OCI-M2 (cell line): Measurements from ENCODE around the gene DSG3.

Experiments
- DNase-seq: peaks from one replicate; lab custom pipeline; 2025; ENCODE audit not compliant: unreplicated experiment; lab: John Stamatoyannopoulos, UW

DSG3 gene, protein sequence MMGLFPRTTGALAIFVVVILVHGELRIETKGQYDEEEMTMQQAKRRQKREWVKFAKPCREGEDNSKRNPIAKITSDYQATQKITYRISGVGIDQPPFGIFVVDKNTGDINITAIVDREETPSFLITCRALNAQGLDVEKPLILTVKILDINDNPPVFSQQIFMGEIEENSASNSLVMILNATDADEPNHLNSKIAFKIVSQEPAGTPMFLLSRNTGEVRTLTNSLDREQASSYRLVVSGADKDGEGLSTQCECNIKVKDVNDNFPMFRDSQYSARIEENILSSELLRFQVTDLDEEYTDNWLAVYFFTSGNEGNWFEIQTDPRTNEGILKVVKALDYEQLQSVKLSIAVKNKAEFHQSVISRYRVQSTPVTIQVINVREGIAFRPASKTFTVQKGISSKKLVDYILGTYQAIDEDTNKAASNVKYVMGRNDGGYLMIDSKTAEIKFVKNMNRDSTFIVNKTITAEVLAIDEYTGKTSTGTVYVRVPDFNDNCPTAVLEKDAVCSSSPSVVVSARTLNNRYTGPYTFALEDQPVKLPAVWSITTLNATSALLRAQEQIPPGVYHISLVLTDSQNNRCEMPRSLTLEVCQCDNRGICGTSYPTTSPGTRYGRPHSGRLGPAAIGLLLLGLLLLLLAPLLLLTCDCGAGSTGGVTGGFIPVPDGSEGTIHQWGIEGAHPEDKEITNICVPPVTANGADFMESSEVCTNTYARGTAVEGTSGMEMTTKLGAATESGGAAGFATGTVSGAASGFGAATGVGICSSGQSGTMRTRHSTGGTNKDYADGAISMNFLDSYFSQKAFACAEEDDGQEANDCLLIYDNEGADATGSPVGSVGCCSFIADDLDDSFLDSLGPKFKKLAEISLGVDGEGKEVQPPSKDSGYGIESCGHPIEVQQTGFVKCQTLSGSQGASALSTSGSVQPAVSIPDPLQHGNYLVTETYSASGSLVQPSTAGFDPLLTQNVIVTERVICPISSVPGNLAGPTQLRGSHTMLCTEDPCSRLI

DNA sequence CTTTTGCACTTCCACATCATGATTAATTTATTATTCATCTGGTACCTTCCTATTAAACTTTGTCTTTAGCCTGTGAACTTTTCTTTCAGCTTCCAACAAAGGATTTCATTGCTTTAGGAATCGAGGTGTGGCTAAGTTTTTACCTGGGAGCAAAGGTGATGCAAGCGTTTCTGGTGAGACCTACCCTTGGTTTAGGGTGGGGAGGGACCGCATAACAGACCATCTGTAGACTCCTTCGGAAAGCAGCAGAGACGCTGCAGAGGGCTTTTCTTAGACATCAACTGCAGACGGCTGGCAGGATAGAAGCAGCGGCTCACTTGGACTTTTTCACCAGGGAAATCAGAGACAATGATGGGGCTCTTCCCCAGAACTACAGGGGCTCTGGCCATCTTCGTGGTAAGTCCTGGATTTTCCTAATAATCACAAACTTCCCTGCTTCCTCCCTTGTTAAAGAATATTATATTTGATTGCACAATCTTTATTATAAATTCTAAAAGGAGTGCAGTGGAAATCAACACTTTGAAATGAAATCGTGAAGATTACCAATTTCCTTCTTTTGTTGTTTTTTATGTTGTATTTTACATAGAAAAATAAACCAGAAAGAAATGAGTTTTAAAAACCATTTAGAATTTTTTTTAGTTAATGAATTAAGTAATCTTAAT lies at the start of gene DSG3:
Gene DSG3, plus strand, starts transcription at position 212 of the 662 bp plus-strand sequence. Its CDS starts 137 bp downstream, at position 349.
- DNase-seq = no peak

DNA sequence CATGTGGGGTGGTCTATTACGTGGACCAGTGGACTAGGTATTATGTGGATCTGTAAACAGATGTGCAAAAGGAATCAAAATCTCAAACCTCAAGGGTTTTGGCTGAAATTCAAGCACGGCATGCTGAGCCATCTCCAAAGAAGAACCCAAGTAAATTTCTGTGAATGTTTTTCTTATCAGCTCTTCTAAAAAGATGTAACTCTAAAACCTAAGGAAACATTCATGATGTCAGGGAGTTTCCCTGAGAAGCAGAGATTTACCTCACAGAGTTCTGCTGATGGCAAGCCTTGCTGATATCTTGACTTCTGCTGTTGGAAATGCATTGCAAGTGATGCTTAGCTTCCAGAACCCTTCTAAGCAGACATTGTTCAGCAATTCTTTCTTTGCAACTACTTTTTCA lies 49.4 kb upstream of the DSG3 start:
- DNase-seq = no peak

DNA sequence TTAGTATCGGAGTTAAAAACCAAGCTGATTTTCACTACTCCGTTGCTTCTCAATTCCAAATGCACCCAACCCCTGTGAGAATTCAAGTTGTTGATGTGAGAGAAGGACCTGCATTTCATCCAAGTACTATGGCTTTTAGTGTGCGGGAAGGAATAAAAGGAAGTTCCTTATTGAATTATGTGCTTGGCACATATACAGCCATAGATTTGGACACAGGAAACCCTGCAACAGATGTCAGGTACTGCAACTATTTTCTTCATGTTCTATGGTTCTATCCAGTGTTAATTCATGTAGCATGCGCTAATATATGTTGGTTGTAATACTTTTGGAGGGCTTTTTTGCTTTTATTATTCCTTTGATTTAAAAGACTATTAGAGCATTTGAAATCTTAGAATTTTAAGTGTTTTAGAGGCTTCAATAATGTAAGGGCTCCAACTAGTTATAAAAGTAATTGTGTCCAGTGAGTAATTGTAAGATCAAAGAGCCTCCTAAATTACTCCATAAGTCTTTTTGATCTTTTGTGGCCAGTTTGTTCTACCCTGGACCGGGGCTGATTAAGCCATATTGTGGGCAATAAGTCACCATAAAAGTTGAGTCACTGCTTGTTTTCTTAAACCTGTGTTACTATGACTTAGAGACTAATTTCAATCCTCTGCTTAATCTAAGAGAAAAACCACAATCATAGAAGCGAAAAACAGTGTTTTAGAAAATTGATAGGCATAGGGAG lies 48.1 kb upstream of the DSG3 start:
- DNase-seq = no peak

DNA sequence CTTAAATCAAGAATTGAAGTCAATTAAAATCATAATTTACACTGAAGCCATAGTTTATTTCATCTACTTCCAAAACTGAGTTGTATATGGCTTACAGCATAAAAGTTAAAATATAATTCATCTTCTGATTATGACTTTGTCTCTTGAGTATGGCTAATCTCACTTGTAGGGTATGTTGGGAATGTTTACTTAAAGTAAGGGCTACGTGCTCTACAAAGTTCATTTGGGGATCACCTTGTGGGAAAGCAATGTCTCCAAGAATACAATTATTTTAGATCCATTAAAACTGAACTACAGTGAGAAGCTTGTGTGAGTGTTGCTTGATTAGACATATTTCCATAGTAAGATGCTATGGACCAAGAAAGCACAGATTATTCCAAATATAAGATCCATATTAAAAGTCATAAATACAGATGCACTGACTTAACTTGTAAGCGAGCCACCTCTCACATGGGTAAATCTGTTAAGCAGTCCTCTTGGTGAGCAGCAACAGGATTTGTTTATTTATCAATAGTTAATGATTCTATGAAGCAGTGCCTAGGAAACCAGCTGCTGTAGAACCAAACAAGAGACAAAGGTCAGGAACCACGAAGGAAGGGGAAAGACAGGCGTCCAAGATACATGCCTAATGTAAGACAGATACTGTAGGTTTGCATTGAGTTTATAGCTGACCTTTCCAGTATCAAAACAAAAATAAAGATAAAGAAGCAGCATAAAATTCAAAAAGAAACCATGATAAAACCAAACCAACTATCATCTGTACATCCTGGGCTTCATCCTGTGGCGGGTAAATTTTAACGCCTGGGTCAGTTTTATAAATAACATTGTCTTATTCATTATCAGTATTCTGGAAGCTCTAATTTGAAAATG lies 46.1 kb upstream of the DSG3 start:
- no peak for DNase-seq

DNA sequence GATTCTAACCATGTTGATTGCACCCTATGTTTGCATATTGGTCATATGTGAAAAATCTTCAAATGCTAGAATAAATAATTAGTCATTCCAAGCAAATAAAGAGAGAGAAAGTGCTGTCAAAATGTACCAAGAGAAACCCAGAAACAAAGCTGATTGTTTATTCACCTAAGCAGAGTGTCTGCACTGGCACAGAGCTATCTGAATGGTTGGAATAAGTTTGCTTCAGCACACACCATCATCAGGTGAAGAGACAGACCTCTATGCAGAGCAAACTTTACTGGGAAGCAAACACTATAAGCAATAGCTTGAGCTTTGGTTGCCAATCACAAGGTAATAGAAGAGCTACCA lies 45.5 kb upstream of the DSG3 start:
- DNase-seq = no peak

DNA sequence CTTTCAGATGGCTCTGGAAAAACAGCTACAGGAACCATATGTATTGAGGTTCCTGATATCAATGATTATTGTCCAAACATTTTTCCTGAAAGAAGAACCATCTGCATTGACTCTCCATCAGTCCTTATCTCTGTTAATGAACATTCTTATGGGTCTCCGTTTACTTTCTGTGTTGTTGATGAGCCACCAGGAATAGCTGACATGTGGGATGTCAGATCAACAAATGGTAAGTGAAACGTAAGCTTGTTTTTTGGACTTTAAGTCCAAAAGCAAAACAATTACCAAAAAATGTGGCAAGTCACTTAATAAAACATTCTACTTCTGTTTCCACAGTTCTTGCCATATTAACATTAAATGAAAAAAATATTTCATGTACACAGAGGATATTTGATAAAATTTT lies 44.1 kb upstream of the DSG3 start:
- no peak for DNase-seq

DNA sequence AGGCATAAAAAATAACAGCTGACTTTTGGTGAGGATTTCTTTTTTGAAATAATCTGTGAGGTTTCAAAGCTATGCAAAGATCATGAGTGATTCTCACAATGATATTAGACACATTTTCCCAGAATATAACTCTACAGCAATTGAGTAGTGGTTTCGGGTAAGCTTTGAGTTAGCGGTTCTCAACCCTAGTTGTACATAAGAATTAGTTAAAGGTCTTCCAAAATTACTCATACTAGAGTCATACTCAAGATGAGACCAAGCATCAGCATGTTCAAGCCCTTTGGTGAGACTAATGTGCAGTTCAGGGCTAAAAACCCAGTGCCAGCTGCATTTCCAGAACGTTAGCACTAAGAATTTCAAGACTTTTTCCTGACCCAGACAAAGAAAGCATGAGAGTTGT lies 39.9 kb upstream of the DSG3 start:
- DNase-seq = no peak

DNA sequence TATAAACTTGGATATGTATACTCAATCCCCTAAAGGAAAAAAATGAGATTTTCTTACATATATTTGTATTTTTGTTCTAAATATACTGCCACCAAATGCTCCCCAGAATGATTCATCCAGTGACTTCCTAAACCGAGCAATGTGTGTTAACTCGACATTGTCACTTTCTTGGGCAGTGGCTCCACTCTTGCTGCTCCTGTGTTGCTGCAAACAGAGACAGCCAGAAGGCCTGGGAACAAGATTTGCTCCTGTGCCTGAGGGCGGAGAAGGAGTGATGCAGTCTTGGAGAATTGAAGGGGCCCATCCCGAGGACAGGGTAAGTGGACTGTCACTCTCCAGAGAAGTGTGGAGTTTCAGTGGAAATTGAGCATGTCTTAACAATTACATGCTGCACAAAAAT lies 38.3 kb upstream of the DSG3 start:
- DNase-seq = no peak

DNA sequence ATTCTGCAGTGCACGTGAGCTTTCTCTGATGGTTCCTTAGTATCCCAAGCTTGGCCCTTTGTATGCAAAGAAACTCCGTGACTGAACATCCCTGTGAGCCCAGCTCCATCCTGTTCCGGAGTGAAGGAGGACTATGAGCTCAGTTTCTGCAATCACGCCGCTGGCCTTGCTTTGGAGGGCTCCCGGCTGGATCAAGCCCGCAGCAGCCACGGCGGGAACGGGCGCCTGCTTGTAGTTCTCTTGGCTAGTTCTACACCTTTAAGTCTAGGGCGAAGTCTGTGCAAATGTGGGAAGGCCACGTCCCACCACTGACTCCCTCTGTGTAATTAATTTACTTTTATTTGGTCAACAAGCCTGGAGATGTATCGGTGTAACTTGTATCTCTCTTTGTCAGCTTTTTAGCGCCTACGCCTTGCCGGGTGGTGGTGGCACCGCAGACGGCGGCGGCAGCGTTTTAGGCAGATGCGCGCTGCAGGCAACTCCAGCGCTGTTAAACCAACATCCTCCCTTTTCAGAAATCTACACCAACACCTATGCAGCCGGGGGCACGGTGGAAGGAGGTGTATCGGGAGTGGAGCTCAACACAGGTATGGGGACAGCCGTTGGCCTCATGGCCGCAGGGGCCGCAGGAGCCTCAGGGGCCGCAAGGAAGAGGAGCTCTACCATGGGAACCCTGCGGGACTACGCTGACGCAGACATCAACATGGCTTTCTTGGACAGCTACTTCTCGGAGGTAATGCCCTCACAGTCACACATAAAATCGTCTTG lies 36.6 kb upstream of the DSG3 start:
- no peak for DNase-seq

DNA sequence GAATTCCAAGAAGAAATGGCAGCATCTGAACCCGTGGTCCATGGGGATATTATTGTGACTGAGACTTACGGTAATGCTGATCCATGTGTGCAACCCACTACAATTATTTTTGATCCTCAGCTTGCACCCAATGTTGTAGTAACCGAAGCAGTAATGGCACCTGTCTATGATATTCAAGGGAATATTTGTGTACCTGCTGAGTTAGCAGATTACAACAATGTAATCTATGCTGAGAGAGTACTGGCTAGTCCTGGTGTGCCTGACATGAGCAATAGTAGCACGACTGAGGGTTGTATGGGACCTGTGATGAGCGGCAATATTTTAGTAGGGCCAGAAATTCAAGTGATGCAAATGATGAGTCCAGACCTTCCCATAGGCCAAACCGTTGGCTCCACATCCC lies 34.4 kb upstream of the DSG3 start:
- no peak for DNase-seq

DNA sequence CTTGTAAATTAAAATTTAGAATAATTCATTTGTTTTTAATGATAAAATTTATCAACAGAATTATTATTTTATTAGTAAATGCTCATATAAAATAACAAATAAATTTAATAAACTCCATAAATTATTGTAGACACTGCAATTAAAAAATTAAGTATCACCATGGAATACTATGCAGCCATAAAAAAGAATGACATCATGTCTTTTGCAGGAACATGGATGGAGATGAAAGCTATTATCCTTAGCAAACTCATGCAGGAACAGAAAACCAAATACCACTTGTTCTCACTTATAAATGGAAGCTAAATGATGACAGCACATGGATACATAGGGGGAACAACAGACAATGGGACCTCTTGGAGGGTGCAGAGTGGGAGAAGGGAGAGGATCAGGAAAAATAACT lies 29.7 kb upstream of the DSG3 start:
- DNase-seq = no peak

DNA sequence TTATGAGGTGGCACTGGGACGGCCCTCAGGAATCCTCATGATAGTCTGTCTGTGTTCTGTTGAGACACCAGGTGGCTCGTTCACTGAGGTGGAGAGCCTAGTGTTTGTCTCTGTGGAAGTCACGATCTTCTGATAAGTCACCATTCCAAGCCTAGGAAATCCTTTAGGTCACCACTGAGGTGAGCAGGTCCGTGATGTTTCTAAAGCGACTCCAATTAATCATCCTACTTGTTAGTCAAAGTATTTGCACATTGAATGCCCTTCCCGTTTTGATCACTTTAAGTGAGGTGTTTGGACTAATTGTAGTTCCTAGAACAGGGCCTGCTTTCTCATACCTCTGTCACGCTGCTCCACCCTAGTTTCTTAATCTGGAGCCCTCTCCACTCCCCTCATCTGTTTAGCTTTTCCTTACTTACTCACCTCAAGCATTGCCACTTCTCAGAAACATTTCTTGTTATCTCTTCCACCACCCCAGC lies 28.0 kb upstream of the DSG3 start:
- DNase-seq = no peak

DNA sequence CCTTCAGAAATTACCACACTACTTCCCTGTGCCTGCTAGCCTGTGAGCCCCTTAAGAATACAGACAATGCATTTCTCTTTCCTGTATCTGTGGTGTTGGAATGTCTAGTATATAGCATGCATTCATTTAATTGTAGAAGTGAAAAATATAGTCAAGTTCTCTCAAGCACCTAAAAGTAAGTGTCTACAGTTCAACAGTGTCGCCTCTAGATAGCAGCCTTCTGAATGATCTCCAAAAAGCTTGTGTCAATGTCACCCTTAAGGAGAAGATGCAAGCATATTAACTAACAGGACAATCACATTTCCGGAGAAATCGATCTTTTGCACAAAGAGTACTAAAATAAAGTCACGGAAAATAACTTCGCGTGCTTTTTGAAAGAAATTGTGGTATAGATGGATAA lies 27.5 kb upstream of the DSG3 start:
- DNase-seq = no peak

DNA sequence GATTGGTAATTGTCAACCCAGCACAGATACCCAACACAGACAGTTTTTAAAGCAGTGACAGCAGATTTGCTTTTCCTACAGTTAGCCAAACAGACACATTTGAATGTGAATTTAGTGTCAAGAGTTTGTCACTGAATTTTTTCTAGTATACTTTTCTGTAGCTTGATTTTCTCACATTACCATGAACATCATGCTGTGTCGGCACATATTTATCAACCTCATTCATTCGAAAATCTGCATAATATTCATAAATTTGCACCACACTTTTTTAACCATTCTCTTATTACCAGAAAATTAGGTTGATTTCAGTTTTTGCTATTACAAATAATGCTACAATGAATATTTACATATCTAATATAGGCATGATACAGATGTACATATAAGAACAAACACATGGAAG lies 27.0 kb upstream of the DSG3 start:
- no peak for DNase-seq

DNA sequence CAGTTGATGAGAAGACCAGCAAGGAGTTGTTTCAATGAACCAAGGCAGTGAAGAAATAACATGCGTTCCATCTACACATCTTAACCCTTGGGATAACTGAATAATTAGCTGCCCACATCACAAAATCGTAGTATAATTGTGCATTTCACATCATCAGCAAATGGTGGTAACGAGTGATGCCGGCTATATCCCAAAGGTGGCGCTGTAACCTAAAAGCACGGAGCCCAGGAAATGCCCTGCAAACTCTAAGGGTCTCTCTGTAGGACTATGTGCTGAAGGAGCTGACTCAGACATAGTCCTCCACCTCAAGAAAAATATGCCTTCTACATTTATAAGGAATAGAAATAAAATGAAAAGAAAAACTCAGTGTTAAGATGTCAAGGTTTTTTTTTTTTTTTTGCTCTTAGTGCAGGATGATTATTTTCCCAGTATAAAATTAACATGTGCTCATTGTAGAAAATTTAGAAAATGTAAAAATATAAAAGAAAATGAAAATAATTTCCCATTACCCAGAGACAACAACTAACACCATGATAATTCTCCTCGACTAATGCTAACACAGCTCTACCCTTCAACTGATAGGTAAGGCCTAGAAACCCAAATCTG lies 23.1 kb upstream of the DSG3 start:
- DNase-seq = no peak

DNA sequence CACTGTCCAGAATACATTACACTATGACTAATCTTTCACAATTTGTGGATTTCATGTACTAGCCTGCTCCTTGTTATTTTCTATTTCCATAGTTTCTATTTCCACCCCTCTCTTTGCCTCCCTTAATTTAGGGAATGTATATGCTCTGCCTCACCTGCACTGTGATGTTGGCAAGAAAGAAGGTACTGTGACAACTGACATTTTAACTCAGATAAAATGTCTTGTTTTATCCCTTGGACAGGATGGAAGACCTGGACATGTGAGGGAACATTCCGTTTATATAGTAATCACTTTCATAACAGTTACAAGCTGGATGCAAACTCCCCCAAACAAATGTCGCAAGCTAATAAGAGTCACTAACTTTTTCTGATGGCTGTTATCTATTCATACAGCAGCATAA lies 21.5 kb upstream of the DSG3 start:
- no peak for DNase-seq

DNA sequence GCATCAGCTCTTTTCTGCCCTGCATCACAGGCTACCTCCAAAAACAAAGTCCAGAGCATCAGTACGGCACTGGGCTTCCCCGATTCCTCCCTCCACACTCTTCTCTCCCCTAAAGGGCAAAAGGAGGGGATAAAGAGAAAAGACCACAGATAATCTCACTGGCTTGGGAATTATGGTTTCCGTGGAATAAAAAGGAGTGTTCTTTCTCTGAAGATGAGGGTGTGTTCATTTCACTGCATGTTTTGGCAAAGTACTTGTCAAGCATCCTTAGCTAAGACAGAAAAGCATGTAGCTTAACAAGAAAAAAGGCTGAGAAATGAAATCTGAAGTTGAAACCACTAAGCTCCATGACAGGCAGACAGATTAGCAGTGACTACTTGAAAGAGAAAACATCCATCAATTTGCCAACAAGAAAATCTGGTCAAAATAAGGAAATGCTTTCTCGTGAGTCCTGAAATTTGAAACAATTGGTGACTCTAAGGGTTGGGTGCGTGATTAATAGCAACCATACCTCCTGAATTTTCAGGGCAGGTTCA lies 20.6 kb upstream of the DSG3 start:
- DNase-seq = no peak

DNA sequence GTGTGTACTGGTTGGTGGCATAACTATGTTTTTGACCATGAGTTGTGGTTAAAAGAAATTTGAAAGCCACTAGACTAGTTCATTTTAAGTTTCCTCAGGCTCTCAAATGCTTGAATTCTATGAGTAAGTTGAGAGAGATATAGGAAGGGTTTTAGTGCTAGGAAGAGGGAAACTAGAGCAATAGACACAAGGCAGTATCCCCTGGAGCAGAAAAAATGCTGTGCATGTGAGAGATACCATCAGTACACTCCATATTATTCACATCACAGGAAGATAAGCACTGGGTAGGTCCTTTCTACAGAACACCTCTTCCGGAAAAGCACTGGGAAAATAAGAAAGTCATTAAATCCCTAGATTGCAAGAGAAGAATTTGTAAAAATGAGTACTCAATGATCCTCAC lies 19.3 kb upstream of the DSG3 start:
- no peak for DNase-seq
